ENCODE results near the gene GPRIN3. TPM values are rescaled to one million over a fixed set of nuclear protein-coding genes. Genes with fewer than 3 reads are reported as not detected.

Gene GPRIN3
- total and polyA plus RNA-seq, 2 donors (not counting 1 experiment from before 2014, with no cell fraction given): 0.22 to 1.5 TPM

GRCh38 chr4:89197920-89198319 is 109.7 kb downstream of the GPRIN3 start:
- H3K4me1 ChIP-seq (ENCODE audit: control insufficient read depth in 2 of 2, insufficient read depth in 2 of 2, low read length in 2 of 2): no peaks in the 10 kb centered on the region
- ChIA-PET POLR2A (no interaction called here), CTCF (no interaction called here)
- Mint-ChIP-seq H3K4me3 (no peak overlapping the region), H3K9me3 (ENCODE audit: insufficient read depth) (no peaks in the 10 kb centered on the region), H3K4me1 (no peaks in the 10 kb centered on the region), H3K27ac (no peak overlapping the region), H3K27me3 (peaks cover 3% of the 10 kb centered on the region)
- TF ChIP-seq, protein P1, sequence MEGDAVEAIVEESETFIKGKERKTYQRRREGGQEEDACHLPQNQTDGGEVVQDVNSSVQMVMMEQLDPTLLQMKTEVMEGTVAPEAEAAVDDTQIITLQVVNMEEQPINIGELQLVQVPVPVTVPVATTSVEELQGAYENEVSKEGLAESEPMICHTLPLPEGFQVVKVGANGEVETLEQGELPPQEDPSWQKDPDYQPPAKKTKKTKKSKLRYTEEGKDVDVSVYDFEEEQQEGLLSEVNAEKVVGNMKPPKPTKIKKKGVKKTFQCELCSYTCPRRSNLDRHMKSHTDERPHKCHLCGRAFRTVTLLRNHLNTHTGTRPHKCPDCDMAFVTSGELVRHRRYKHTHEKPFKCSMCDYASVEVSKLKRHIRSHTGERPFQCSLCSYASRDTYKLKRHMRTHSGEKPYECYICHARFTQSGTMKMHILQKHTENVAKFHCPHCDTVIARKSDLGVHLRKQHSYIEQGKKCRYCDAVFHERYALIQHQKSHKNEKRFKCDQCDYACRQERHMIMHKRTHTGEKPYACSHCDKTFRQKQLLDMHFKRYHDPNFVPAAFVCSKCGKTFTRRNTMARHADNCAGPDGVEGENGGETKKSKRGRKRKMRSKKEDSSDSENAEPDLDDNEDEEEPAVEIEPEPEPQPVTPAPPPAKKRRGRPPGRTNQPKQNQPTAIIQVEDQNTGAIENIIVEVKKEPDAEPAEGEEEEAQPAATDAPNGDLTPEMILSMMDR (IDR thresholded peaks at IDR 0.05): no peak
- TF ChIP-seq EZH2 (IDR thresholded peaks at IDR 0.05; ENCODE audit: borderline replicate concordance, insufficient read depth, low read depth, low read length, poor library complexity, severe bottlenecking): no peak
- no peaks in the 10 kb centered on the region for H3K9me3 ChIP-seq (ENCODE audit: control extremely low read depth in 1 of 3, control insufficient read depth in 2 of 3, insufficient read depth in 1 of 3, low read length in 2 of 3)
- ATAC-seq (ENCODE audit: low read depth) (no peak), DNase-seq (no peak)
- no peak overlapping the region for H2AFZ ChIP-seq (ENCODE audit: insufficient read depth, low read depth, low read length, poor library complexity, severe bottlenecking)
- no peak overlapping the region for H3K4me3 ChIP-seq (ENCODE audit: control extremely low read depth in 1 of 5, extremely low read depth in 1 of 5, insufficient read depth in 1 of 5, low read depth in 2 of 5, low read length in 4 of 5)
- WGBS (ENCODE audit: insufficient coverage): no CpG with 5 or more reads among the region's 2 CpGs
- no peaks in the 10 kb centered on the region for H3K79me2 ChIP-seq (ENCODE audit: control insufficient read depth, insufficient read depth, low read length)
- no peaks in the 10 kb centered on the region for H3K36me3 ChIP-seq (replicated peaks in 1 of 2; ENCODE audit: control extremely low read depth in 1 of 2, control insufficient read depth in 1 of 2, extremely low read depth in 1 of 2, insufficient read depth in 2 of 2, low read length in 1 of 2)
- intact Hi-C loops (cut with micrococcal nuclease): no loop called here
- H3K9ac ChIP-seq (ENCODE audit: low read length): no peak overlapping the region
- no peaks in the 10 kb centered on the region for H3K27me3 ChIP-seq (replicated peaks in 1 of 4; ENCODE audit: control extremely low read depth in 1 of 4, control insufficient read depth in 3 of 4, insufficient read depth in 4 of 4, low read length in 3 of 4)
- H3K4me2 ChIP-seq (replicated peaks; ENCODE audit: low read depth, low read length, poor library complexity, severe bottlenecking): no peak overlapping the region
- H3K27ac ChIP-seq (ENCODE audit: low read length in 2 of 2): no peak overlapping the region
- no peaks in the 10 kb centered on the region for H4K20me1 ChIP-seq (ENCODE audit: control insufficient read depth, insufficient read depth, low read length, poor library complexity, severe bottlenecking)

GRCh38 chr4:89196745-89197144 is 110.9 kb downstream of the GPRIN3 start:
- H3K27ac ChIP-seq (ENCODE audit: low read length in 2 of 2): no peak overlapping the region
- no peaks in the 10 kb centered on the region for H4K20me1 ChIP-seq (ENCODE audit: control insufficient read depth, insufficient read depth, low read length, poor library complexity, severe bottlenecking)
- H3K4me3 ChIP-seq (ENCODE audit: control extremely low read depth in 1 of 5, extremely low read depth in 1 of 5, insufficient read depth in 1 of 5, low read depth in 2 of 5, low read length in 4 of 5): no peak overlapping the region
- H3K4me1 Mint-ChIP-seq: no peaks in the 10 kb centered on the region
- H3K9me3 ChIP-seq (ENCODE audit: control extremely low read depth in 1 of 3, control insufficient read depth in 2 of 3, insufficient read depth in 1 of 3, low read length in 2 of 3): no peaks in the 10 kb centered on the region
- intact Hi-C loops (cut with micrococcal nuclease): no loop called here
- H3K4me3 Mint-ChIP-seq: no peak overlapping the region
- H3K4me2 ChIP-seq (replicated peaks; ENCODE audit: low read depth, low read length, poor library complexity, severe bottlenecking): no peak overlapping the region
- no peaks in the 10 kb centered on the region for H3K9me3 Mint-ChIP-seq (ENCODE audit: insufficient read depth)
- POLR2A ChIA-PET: no interaction called here
- no peaks in the 10 kb centered on the region for H3K27me3 ChIP-seq (replicated peaks in 1 of 4; ENCODE audit: control extremely low read depth in 1 of 4, control insufficient read depth in 3 of 4, insufficient read depth in 4 of 4, low read length in 3 of 4)
- no peaks in the 10 kb centered on the region for H3K36me3 ChIP-seq (replicated peaks in 1 of 2; ENCODE audit: control extremely low read depth in 1 of 2, control insufficient read depth in 1 of 2, extremely low read depth in 1 of 2, insufficient read depth in 2 of 2, low read length in 1 of 2)
- TF ChIP-seq, protein P1 (IDR thresholded peaks at IDR 0.05): no peak
- no peak for TF ChIP-seq EZH2 (IDR thresholded peaks at IDR 0.05; ENCODE audit: borderline replicate concordance, insufficient read depth, low read depth, low read length, poor library complexity, severe bottlenecking)
- CTCF ChIA-PET: no interaction called here
- no peaks in the 10 kb centered on the region for H3K79me2 ChIP-seq (ENCODE audit: control insufficient read depth, insufficient read depth, low read length)
- no peak for ATAC-seq (ENCODE audit: low read depth)
- H3K27me3 Mint-ChIP-seq: peaks cover 5% of the 10 kb centered on the region
- no peak overlapping the region for H3K27ac Mint-ChIP-seq
- H3K9ac ChIP-seq (ENCODE audit: low read length): no peak overlapping the region
- DNase-seq: no peak
- H2AFZ ChIP-seq (ENCODE audit: insufficient read depth, low read depth, low read length, poor library complexity, severe bottlenecking): no peak overlapping the region
- WGBS (ENCODE audit: insufficient coverage): no CpG with 5 or more reads among the region's 2 CpGs
- no peaks in the 10 kb centered on the region for H3K4me1 ChIP-seq (ENCODE audit: control insufficient read depth in 2 of 2, insufficient read depth in 2 of 2, low read length in 2 of 2)
